HL-60 (cell line): ENCODE measurements around the gene MUC5AC.
"Not testable (repeated sequence)": the region's sequence is repeated elsewhere in the genome, so short reads cannot be mapped to it uniquely, and the experiment has no call there.

Experiments
- DNase-seq, 2 experiments: peaks; one replicate each; pipeline ENCODE4 v3.0.0-alpha.2; 2010 to 2020; ENCODE audit warnings: low read depth in 1 of 2, low spot score in 1 of 2
- H3K27ac ChIP-seq: fragments of 250-450 bp; sonication (Bioruptor Pico); replicated peaks from 2 replicates; pipeline ENCODE4 v1.5.1; 2020; ENCODE audit warnings: mild to moderate bottlenecking, moderate library complexity
- H3K27me3 ChIP-seq: fragments of 250-450 bp; sonication (Bioruptor Pico); 2 replicates; pipeline ENCODE4 v1.5.1; 2021; ENCODE audit warnings: mild to moderate bottlenecking, moderate library complexity; ENCODE audit not compliant: insufficient read depth, poor library complexity, severe bottlenecking
- H3K4me3 ChIP-seq: replicated peaks from 2 replicates; pipeline ENCODE4 v1.5.1; 2011; ENCODE audit warnings: mild to moderate bottlenecking, control low read depth, low read length; ENCODE audit not compliant: insufficient read depth
- CTCF ChIP-seq: IDR thresholded peaks from one replicate; pipeline ENCODE4 v1.5.1; 2011; ENCODE audit warnings: low read length, control low read depth, inconsistent platforms; ENCODE audit not compliant: insufficient read depth
- GABPA ChIP-seq: IDR thresholded peaks from 2 replicates; pipeline ENCODE4 v1.6.1; 2012; ENCODE audit warnings: low read depth
- POLR2AphosphoS5 ChIP-seq: IDR thresholded peaks from 2 replicates; pipeline ENCODE4 v1.6.1; 2012; ENCODE audit warnings: low read depth
- SPI1 ChIP-seq: IDR thresholded peaks from 2 replicates; pipeline ENCODE4 v1.6.1; 2012; ENCODE audit warnings: low read depth, mild to moderate bottlenecking, borderline replicate concordance
- TF ChIP-seq, protein P1 (sequence below): IDR thresholded peaks from 2 replicates; pipeline ENCODE4 v1.6.1; 2012; ENCODE audit warnings: low read depth; ENCODE audit not compliant: insufficient replicate concordance

Gene MUC5AC

DNA sequence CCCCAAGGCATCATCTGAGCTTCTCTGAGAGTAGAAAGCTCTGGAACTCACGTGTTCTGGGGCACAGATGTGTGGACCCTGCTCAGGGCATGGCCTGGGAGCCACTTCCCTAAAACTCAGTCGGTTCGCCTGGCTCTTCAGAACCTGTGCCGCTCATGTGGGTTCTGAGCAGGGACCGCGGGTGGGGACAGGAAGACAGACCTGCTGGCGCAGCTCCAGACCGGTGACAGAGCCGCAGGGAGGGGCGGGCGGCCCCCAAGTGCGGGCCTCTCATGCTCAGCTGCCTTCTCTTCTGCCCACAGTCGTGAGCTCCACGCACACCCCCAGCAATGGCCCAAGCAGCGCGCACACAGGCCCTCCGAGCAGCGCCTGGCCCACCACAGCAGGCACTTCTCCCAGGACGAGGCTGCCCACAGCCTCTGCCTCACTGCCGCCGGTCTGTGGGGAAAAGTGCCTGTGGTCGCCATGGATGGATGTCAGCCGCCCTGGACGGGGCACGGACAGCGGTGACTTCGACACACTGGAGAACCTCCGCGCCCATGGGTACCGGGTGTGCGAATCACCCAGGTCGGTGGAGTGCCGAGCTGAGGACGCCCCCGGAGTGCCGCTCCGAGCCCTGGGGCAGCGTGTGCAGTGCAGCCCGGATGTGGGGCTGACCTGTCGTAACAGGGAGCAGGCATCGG is 24.2 kb downstream of the MUC5AC start:
- Histone ChIP-seq H3K27me3 (no peaks in the 10 kb centered on the region), H3K4me3 (no peak overlapping the region), H3K27ac (no peak overlapping the region)
- no peak for TF ChIP-seq SPI1
- TF ChIP-seq GABPA, result no peak
- no peak for TF ChIP-seq CTCF
- TF ChIP-seq, protein P1, sequence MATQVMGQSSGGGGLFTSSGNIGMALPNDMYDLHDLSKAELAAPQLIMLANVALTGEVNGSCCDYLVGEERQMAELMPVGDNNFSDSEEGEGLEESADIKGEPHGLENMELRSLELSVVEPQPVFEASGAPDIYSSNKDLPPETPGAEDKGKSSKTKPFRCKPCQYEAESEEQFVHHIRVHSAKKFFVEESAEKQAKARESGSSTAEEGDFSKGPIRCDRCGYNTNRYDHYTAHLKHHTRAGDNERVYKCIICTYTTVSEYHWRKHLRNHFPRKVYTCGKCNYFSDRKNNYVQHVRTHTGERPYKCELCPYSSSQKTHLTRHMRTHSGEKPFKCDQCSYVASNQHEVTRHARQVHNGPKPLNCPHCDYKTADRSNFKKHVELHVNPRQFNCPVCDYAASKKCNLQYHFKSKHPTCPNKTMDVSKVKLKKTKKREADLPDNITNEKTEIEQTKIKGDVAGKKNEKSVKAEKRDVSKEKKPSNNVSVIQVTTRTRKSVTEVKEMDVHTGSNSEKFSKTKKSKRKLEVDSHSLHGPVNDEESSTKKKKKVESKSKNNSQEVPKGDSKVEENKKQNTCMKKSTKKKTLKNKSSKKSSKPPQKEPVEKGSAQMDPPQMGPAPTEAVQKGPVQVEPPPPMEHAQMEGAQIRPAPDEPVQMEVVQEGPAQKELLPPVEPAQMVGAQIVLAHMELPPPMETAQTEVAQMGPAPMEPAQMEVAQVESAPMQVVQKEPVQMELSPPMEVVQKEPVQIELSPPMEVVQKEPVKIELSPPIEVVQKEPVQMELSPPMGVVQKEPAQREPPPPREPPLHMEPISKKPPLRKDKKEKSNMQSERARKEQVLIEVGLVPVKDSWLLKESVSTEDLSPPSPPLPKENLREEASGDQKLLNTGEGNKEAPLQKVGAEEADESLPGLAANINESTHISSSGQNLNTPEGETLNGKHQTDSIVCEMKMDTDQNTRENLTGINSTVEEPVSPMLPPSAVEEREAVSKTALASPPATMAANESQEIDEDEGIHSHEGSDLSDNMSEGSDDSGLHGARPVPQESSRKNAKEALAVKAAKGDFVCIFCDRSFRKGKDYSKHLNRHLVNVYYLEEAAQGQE, result no peak
- TF ChIP-seq POLR2AphosphoS5, result no peak
- no peak for DNase-seq

GRCh38 chr11:1184139-1184538 is 26.4 kb downstream of the MUC5AC start:
- not testable (repeated sequence) for H3K27me3 ChIP-seq, H3K27ac ChIP-seq, H3K4me3 ChIP-seq, DNase-seq

GRCh38 chr11:1188451-1189130 is 30.8 kb downstream of the MUC5AC start:
- H3K27ac ChIP-seq, H3K4me3 ChIP-seq, H3K27me3 ChIP-seq, DNase-seq: not testable (repeated sequence)

GRCh38 chr11:1189816-1190215 is 32.1 kb downstream of the MUC5AC start:
- H3K27ac ChIP-seq, H3K27me3 ChIP-seq, H3K4me3 ChIP-seq, DNase-seq: not testable (repeated sequence)

DNA sequence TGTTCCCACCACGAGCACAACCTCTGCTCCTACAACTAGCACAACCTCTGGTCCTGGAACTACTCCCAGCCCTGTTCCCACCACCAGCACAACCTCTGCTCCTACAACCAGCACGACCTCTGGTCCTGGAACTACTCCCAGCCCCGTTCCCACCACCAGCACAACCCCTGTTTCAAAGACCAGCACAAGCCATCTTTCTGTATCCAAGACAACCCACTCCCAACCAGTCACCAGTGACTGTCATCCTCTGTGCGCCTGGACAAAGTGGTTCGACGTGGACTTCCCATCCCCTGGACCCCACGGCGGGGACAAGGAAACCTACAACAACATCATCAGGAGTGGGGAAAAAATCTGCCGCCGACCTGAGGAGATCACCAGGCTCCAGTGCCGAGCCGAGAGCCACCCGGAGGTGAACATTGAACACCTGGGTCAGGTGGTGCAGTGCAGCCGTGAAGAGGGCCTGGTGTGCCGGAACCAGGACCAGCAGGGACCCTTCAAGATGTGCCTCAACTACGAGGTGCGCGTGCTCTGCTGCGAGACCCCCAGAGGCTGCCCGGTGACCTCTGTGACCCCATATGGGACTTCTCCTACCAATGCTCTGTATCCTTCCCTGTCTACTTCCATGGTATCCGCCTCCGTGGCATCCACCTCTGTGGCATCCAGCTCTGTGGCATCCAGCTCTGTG is 34.2 kb downstream of the MUC5AC start:
- not testable (repeated sequence) for H3K27ac ChIP-seq, H3K27me3 ChIP-seq, H3K4me3 ChIP-seq, DNase-seq

DNA sequence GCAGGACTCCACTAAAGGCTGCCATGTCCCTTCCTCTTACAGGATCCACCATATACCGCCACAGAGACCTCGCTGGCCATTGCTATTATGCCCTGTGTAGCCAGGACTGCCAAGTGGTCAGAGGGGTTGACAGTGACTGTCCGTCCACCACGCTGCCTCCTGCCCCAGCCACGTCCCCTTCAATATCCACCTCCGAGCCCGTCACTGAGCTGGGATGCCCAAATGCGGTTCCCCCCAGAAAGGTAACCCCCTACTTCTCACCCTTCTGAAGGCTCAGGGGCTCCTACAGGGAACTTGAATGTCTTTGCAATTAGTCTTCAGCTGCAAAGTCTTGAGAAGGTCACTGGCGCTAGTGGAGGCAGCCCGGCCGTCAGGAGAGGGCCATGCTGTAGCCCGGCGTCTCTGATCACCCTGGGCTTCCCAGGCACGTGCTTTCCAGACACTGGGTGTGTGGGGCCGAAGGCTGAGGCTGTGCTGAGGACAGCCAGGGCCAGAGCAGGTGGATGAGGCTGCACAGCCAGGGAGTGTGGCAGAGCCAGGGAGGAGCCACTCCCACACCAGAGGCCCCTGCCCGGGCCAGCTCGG is 35.1 kb downstream of the MUC5AC start:
- DNase-seq, result no peak
- Histone ChIP-seq H3K27me3 (no peaks in the 10 kb centered on the region), H3K4me3 (no peak overlapping the region), H3K27ac (no peak overlapping the region)
- TF ChIP-seq CTCF (no peak), GABPA (no peak), POLR2AphosphoS5 (no peak), SPI1 (no peak)
- TF ChIP-seq, protein P1, result no peak
